H9 (cell line): ENCODE data around the gene NLE1. TPM values are rescaled to one million over a fixed set of nuclear protein-coding genes. Genes with fewer than 3 reads are reported as not detected.

ENCODE experiments used
- DNase-seq: peaks from one replicate; pipeline ENCODE4 v3.0.0-alpha.2; 2017
- H2AFZ ChIP-seq: one replicate; pipeline ENCODE4 v1.6.1; 2013; ENCODE audit warnings: mild to moderate bottlenecking, low read length, control low read depth, moderate library complexity
- H2AK5ac ChIP-seq: 2 replicates; pipeline ENCODE4 v1.6.1; 2013; ENCODE audit warnings: low read length, control low read depth, mixed read lengths; ENCODE audit not compliant: insufficient read length
- H2BK120ac ChIP-seq: one replicate; pipeline ENCODE4 v1.6.1; 2013; ENCODE audit warnings: low read depth, mild to moderate bottlenecking, low read length, control low read depth, inconsistent platforms; ENCODE audit not compliant: poor library complexity, severe bottlenecking
- H2BK12ac ChIP-seq: 2 replicates; pipeline ENCODE4 v1.6.1; 2013; ENCODE audit warnings: low read length, control low read depth, mixed read lengths, low read depth; ENCODE audit not compliant: insufficient read length
- H2BK15ac ChIP-seq: 2 replicates; pipeline ENCODE4 v1.6.1; 2013; ENCODE audit warnings: low read depth, low read length, control low read depth
- H2BK20ac ChIP-seq: one replicate; pipeline ENCODE4 v1.6.1; 2013; ENCODE audit warnings: low read depth, mild to moderate bottlenecking, low read length, control low read depth, inconsistent platforms; ENCODE audit not compliant: poor library complexity, severe bottlenecking
- H2BK5ac ChIP-seq: 2 replicates; pipeline ENCODE4 v1.6.1; 2013; ENCODE audit warnings: low read length, control low read depth, mixed read lengths; ENCODE audit not compliant: insufficient read length
- H3K14ac ChIP-seq: 2 replicates; pipeline ENCODE4 v1.6.1; 2013; ENCODE audit warnings: low read length, control low read depth; ENCODE audit not compliant: insufficient read depth
- H3K18ac ChIP-seq: 2 replicates; pipeline ENCODE4 v1.6.1; 2013; ENCODE audit warnings: low read depth, mild to moderate bottlenecking, mixed read lengths, low read length, control low read depth; ENCODE audit not compliant: insufficient read length
- H3K23ac ChIP-seq: 2 replicates; pipeline ENCODE4 v1.6.1; 2013; ENCODE audit warnings: low read length, control low read depth, mixed read lengths, low read depth; ENCODE audit not compliant: insufficient read length
- H3K23me2 ChIP-seq: 2 replicates; pipeline ENCODE4 v1.6.1; 2013; ENCODE audit warnings: low read depth, mild to moderate bottlenecking, mixed read lengths, low read length, control low read depth; ENCODE audit not compliant: insufficient read length, poor library complexity, severe bottlenecking
- H3K27ac ChIP-seq: 2 replicates; pipeline ENCODE4 v1.5.1; 2013; ENCODE audit warnings: low read length, control low read depth, mixed read lengths, low read depth; ENCODE audit not compliant: insufficient read length
- H3K27me3 ChIP-seq: 2 replicates; pipeline ENCODE4 v1.6.1; 2013; ENCODE audit warnings: low read length, control low read depth, inconsistent platforms; ENCODE audit not compliant: insufficient read depth
- H3K4ac ChIP-seq: 2 replicates; pipeline ENCODE4 v1.6.1; 2013; ENCODE audit warnings: low read depth, mild to moderate bottlenecking, control low read depth, inconsistent platforms, low read length, moderate library complexity
- H3K4me1 ChIP-seq: 2 replicates; pipeline ENCODE4 v1.6.1; 2013; ENCODE audit warnings: low read length, control low read depth, inconsistent platforms; ENCODE audit not compliant: insufficient read depth
- H3K4me2 ChIP-seq: 2 replicates; pipeline ENCODE4 v1.6.1; 2013; ENCODE audit warnings: low read length, control low read depth, mixed read lengths; ENCODE audit not compliant: insufficient read length, insufficient read depth
- H3K56ac ChIP-seq: 2 replicates; pipeline ENCODE4 v1.6.1; 2013; ENCODE audit warnings: low read depth, mild to moderate bottlenecking, mixed read lengths, low read length, control low read depth; ENCODE audit not compliant: insufficient read length
- H3K79me1 ChIP-seq: 2 replicates; pipeline ENCODE4 v1.6.1; 2013; ENCODE audit warnings: low read depth, mild to moderate bottlenecking, moderate library complexity, low read length, control low read depth, inconsistent platforms; ENCODE audit not compliant: insufficient read depth, poor library complexity, severe bottlenecking
- H3K79me2 ChIP-seq: 2 replicates; pipeline ENCODE4 v1.6.1; 2013; ENCODE audit warnings: low read length, control low read depth, inconsistent platforms; ENCODE audit not compliant: insufficient read depth
- H3K9ac ChIP-seq: 2 replicates; pipeline ENCODE4 v1.6.1; 2013; ENCODE audit warnings: low read length, control low read depth, mixed read lengths; ENCODE audit not compliant: insufficient read length; ENCODE audit errors: extremely low read depth
- H3K9me3 ChIP-seq: one replicate; pipeline ENCODE4 v1.6.1; 2013; ENCODE audit warnings: low read depth, low read length, inconsistent platforms; ENCODE audit not compliant: control insufficient read depth
- H3T11ph ChIP-seq: one replicate; pipeline ENCODE4 v1.6.1; 2013; ENCODE audit warnings: mild to moderate bottlenecking, low read length, control low read depth, inconsistent platforms
- H4K20me1 ChIP-seq: one replicate; pipeline ENCODE4 v1.6.1; 2013; ENCODE audit not compliant: control insufficient read depth, insufficient read length, insufficient read depth
- H4K5ac ChIP-seq: 2 replicates; pipeline ENCODE4 v1.6.1; 2013; ENCODE audit warnings: low read depth, mild to moderate bottlenecking, mixed read lengths, low read length, control low read depth; ENCODE audit not compliant: insufficient read length
- H4K8ac ChIP-seq: replicated peaks from 2 replicates; pipeline ENCODE4 v1.6.1; 2013; ENCODE audit warnings: low read length, control low read depth, mixed read lengths, low read depth; ENCODE audit not compliant: insufficient read length
- H4K91ac ChIP-seq: 2 replicates; pipeline ENCODE4 v1.6.1; 2013; ENCODE audit warnings: low read depth, mild to moderate bottlenecking, moderate library complexity, mixed read lengths, low read length, control low read depth; ENCODE audit not compliant: insufficient read length
- H3K27ac Mint-ChIP-seq, 3 experiments: 2 replicates in 2 of 3; 3 replicates in 1 of 3; pipeline ENCODE4 v1.8.0; 2020 to 2021; ENCODE audit warnings: mixed read lengths in 3 of 3, mild to moderate bottlenecking in 1 of 3, moderate library complexity in 1 of 3
- H3K27me3 Mint-ChIP-seq: 2 replicates; pipeline ENCODE4 v1.8.0; 2021; ENCODE audit warnings: low read depth, mild to moderate bottlenecking, moderate library complexity, mixed read lengths
- H3K36me3 Mint-ChIP-seq, 3 experiments: 2 replicates in 2 of 3; 3 replicates in 1 of 3; pipeline ENCODE4 v1.8.0; 2020 to 2021; ENCODE audit warnings: low read depth in 3 of 3, mixed read lengths in 3 of 3; ENCODE audit not compliant: insufficient read depth in 1 of 3
- H3K4me1 Mint-ChIP-seq, 2 experiments: 2 replicates each; pipeline ENCODE4 v1.8.0; 2020; ENCODE audit warnings: mixed read lengths in 2 of 2
- H3K4me3 Mint-ChIP-seq, 2 experiments: 2 replicates in 1 of 2; 3 replicates in 1 of 2; pipeline ENCODE4 v1.8.0; 2020 to 2021; ENCODE audit warnings: mild to moderate bottlenecking in 2 of 2, mixed read lengths in 2 of 2, moderate library complexity in 1 of 2
- H3K9me3 Mint-ChIP-seq, 2 experiments: 2 replicates in 1 of 2; 3 replicates in 1 of 2; pipeline ENCODE4 v1.8.0; 2020; ENCODE audit warnings: mild to moderate bottlenecking in 2 of 2, mixed read lengths in 2 of 2, moderate library complexity in 1 of 2
- CTCF ChIP-seq: fragments of 200-600 bp; sonication (generic); conservative IDR thresholded peaks from 3 replicates; pipeline ENCODE4 v1.8.0; 2021; ENCODE audit warnings: antibody characterized with exemption, mild to moderate bottlenecking
- WGBS: extraction: QIAGEN DNeasy Blood & Tissue Kit; methylation state at CpG from one replicate; pipeline ENCODE4 v1.1.7; 2013; ENCODE audit warnings: missing lambda C conversion rate, low lambda C conversion rate, mixed read lengths; ENCODE audit not compliant: insufficient read length; ENCODE audit errors: extremely low coverage; 5-methylcytosine and 5-hydroxymethylcytosine counted together
- total RNA-seq: library from RNA; stranded (reverse); gene quantifications from 2 replicates; pipeline ENCODE4 v1.2.1, GENCODE V29; 2021

Gene NLE1
- total RNA-seq, 1 experiment from 2014 or later = 43.9 TPM

DNA sequence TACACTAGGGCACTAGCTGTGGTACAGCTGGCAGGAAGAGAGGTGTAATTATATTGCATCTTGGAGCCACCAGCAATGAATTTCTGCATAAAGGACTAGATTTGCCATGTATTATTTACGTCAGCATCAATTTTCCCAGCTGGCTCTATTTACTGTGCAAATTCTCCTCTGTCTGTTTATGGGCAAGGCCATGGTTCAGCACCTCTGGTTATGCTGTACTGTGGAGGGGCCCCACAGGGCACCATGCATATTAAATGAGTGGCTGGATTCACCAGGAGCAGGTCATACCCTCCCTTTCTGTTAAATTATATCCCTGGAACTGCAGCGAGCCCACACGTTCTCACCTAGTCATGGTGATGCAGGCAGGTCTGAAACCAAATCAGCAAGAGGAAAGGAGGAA lies 42.2 kb downstream of the NLE1 start:
- H3K23ac ChIP-seq = no peak overlapping the region
- Mint-ChIP-seq H3K27me3 (no peaks in the 10 kb centered on the region), H3K9me3 (no peaks in the 10 kb centered on the region), H3K27ac (no peak overlapping the region; a peak in 1 of 7 replicates), H3K4me3 (no peak overlapping the region), H3K36me3 (peaks cover 2 to 34% (median 33%) of the 10 kb centered on the region in 3 experiments; a peak in 6 of 7 replicates), H3K4me1 (no peaks in the 10 kb centered on the region)
- no peak overlapping the region for H4K5ac ChIP-seq
- H3K9ac ChIP-seq = no peak overlapping the region
- no peak overlapping the region for H2BK120ac ChIP-seq
- H4K91ac ChIP-seq = no peak overlapping the region
- no peak overlapping the region for H3K27ac ChIP-seq
- no peak overlapping the region for H3K56ac ChIP-seq
- no peaks in the 10 kb centered on the region for H4K20me1 ChIP-seq
- no peaks in the 10 kb centered on the region for H3K79me1 ChIP-seq
- DNase-seq = no peak
- TF ChIP-seq CTCF = no peak
- no peak overlapping the region for H3K18ac ChIP-seq
- H3K4me2 ChIP-seq = no peak overlapping the region
- no peak overlapping the region for H3K4ac ChIP-seq
- no peaks in the 10 kb centered on the region for H3K27me3 ChIP-seq
- H2BK15ac ChIP-seq = no peak overlapping the region
- H2AFZ ChIP-seq = no peak overlapping the region
- no peak overlapping the region for H2BK5ac ChIP-seq
- H3K14ac ChIP-seq = no peak overlapping the region
- no peak overlapping the region for H4K8ac ChIP-seq
- H3K23me2 ChIP-seq = no peaks in the 10 kb centered on the region
- H3K9me3 ChIP-seq = no peaks in the 10 kb centered on the region
- no peaks in the 10 kb centered on the region for H3K79me2 ChIP-seq
- H2BK12ac ChIP-seq = no peak overlapping the region
- WGBS = no CpG with 5 or more reads among the region's 3 CpGs
- no peaks in the 10 kb centered on the region for H3K4me1 ChIP-seq
- no peak overlapping the region for H3T11ph ChIP-seq
- H2AK5ac ChIP-seq = no peak overlapping the region
- no peak overlapping the region for H2BK20ac ChIP-seq
